ENCODE results near the gene PIANP.

PIANP gene

DNA sequence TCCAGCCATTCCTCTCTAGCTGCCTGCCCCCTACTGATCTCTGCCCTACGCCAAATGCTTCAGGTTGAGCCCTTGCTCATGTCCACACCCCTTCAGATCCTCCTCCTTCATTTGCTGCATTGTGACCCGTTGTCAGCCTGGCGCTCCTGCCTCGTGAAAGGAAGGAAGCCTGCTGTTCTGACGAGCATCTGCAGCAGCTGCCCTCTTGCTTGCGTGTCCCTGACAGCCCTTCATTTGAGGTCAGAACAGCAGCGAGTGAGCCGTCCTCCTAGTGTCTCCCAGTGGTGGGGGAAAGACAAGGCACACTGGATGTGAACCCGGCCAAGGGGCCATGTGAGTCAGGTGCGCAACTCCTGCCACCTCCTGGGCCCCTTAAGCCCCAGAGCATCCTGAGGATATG is 3.0 kb upstream of the PIANP start:
- no peak for DNase-seq (ENCODE audit: low read depth)

DNA sequence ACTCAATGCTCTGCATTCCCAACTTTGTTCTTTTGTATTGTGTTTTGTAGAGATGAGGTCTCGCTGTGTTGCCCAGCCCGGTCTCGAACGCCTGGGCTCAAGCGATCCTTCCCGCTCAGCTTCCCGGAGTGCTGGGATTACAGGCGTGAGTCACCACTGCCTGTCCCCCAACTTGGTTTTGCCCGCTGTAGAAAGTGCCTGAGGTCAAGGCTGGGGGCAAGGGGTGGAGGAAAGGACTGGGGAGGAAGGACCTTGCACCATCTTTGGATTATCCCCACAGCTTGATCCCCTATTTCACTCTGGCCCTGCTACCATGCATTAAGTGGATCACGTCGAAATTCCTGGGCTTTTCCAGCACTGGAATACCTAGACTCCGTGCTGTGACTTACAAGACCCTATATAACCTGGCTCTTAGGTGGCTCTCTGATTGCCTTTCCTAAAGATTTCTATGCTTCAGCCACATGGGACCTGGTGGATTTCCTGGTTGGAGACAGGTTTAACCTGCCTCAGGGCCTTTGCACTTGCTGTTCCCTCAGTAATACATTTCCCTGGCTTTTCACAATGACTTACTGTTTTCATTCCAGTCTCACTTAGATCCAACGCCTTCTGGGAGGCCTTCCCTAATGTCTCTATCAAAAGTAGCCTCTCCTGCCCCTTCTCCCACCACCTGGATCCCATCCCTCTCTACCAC is 608 bp upstream of the PIANP start:
- DNase-seq (ENCODE audit: low read depth) = no peak

DNA sequence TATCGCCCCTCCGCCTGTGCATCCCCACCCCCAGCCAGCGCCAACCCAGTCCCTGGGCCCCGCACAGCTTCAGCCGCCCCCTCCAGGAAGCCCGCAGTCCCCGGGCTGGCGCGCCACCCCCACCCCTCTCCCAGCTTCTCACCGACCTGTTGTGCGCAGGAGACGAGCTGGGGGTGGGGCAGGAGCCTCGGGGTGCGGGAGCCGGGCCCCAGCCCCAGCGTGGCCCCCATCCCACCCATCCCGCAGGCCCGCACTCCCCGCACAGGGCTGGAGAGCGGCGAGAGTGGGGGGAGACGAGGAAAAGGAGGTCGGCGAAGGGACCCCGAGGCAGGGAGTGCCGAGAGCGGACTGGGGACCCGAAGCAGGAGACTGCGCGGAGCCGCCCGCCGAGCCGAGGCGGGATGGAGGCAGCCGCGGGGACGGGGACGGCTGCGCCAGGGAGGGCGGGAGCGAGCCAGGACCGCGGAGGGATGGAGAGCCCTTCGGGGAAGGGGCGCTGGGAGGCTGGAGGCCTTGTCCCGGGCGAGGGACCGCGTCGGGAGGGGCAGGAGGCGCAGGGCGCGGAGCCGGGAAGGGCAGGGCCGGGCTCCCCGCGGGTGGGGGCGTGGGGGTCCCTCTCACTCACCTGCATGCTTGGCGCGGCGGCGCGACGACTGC is 498 bp downstream of the PIANP start:
- no peak for DNase-seq (ENCODE audit: low read depth)

DNA sequence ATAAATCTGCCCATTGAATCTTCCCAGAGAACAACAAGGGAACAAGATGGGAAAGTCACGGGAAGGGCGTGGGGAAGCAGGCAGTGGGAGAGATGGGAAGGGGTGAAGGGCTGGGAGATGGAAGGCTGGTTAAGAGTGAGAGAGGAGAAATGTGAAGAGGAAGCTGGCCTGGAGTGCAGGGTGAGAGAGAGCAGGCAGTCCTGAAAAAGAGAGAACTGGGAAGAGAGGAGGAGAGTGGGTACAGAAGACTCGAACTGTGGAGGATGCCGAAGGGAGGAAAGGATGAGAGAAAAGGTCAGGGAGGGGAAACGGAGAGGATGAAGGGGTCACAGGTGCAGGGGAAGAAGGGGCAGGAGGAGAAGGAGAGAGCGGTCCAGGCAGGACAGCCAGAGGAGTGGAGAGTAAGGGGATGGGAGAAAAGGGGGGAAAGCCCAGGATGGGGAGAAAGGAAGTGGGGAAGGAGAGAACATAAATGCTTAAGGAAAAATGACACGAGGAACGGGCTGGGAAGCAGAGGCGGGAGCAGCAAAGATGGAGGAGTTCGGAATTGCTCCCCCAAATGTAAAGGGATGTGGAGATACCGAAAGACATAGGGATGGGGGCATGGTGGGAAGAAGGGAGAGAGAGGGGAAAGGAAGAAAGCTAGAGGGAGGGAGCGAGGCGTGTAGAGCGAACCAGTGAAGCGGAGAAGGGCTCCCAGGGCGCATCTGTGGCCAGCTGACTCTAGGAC is 1.2 kb downstream of the PIANP start:
- DNase-seq (ENCODE audit: low read depth) = no peak

DNA sequence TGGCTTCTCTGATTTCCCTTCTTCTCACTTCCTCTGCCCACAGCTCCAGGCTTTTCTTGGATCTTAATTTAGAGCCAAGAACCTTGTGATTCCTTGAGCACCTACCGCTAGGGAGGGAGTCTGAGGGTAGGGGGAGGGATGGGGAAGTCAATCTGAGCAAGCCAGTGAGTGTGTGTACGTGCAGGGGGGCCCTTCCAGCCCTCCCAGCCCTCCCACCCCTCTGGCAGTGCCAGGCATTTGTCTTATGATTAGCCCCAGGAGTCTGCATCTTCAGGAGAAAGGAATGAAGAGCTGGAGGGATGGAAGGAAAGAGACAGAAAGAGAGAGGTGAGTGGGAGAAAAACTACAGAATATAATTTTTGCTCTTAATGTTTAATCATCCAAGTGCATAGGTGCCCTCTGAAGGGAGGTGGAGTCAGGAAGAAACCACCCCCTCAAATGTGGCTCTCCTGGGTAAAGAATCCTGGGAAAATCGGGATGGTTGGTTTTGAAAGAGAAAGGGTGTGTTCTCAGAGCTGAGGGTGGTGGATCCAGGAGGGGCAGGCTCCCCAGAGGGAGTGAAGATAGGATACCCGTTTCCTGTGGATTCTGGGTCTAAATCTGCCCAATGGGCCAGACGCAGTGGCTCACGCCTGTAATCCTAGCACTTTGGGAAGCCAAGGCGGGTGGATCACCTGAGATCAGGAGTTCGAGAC is 2.1 kb downstream of the PIANP start:
- DNase-seq (ENCODE audit: low read depth) = no peak

DNA sequence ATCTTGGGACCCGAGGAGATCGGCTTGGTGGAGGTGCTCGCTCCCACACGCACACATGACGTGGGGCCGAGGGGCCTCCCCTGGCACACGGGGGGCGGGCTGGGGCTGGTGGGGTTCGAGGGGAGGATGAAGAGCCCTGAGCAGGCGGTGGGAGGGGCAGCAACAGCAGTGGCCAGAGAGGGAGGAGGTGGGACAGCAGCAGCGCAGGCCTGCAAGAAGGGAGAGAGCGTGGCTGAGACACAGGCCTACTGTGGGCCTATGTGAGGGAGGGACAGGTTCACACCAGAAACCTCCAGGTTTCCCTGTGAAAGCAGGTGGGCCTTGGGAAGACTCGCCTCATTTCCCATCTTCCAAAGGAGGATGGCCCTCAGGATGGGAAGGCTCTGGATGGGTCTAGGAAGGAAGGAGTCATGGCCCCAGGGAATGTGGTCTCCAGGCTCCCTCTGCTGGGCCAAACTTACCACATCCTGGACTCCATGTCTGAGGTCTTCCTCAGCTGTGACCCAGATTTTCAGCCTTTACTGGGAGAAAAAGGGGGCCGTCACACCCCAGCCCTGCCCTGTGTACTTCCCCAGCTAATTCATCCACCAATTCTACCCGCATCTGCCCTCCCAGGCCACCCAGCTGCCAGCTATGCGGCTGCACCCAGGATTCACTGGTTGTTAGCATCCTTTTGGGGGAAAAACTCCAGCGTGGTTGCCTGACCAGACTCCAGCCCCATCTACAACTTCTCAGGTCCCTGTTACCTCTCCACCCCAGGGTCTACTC is 2.8 kb downstream of the PIANP start:
- DNase-seq (ENCODE audit: low read depth) = no peak

DNA sequence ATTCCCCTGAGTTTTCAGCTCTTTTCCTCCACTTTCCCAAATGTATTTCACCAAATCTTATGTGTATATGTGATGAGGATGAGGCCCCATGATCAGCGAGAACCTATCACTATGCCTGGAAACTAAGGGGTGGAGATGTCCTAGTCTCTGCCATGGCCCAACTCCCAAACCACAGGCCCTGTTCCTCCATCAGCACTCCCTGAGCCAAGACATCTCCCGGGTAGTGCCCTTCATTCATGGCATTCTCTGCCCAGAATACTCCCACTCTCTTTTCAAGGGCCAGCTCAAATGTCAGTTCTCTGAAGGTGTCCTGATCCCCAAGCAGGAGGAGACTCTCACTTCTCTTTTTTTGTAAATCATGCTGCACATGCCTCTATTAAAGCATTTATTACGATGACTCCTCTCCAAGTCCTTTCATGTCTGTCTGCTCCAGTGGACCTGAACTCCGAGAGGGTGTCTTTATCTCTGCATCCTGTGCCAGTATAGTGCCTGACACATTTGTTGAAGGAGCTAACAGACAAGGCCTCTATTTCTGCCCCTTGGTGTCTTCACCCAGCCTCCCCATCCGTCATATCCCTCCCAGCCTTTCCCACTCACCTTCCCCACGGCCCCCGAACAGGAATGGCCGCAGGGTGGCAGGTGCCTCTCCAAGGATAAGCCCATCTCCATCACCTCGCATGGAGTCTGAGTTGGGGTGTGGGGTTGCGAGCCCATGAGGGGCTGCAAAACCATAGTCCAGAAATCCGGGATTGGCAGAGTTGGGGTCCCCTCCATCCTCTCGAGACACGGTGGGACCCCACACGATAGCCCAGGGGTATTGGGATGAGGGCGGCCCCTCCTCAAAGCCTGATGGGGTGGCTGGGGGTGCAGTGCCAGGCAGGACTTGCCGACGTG is 3.7 kb downstream of the PIANP start:
- DNase-seq (ENCODE audit: low read depth) = no peak

DNA sequence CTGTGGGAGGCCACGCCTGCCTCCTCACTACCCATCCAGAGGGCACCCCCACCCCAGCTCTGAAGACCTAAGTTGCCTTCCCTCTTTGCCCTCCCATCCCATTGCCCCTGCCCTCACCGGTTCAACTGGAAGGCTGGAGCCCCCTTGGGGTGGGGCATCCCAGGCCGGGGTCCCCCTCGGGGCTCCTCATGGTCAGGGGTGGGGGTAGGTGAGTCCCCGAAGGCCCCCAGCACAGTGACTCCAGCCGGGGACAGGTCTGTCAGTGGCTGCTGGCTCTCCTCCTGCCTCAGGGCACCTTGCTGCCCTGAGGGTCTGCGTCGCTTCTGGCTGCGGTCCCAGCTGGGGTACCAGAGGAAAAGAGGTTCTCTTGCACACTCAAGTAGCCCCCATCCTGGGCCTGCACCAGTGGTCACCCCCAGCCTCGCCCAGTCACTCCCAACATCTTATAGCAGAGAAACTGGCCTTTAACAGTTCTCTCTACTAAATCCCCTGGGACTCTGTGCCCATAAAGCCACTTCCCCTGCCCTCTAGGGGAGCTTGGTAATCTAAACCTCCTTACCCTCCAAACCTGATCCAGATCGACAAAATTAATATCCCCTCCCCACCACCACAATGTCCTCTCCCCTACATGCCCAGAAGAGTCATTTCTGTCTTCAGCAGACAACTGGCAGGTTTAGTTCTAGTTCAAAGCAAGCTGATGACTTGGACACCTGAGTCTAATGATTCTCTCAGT is 5.1 kb downstream of the PIANP start:
- no peak for DNase-seq (ENCODE audit: low read depth)

DNA sequence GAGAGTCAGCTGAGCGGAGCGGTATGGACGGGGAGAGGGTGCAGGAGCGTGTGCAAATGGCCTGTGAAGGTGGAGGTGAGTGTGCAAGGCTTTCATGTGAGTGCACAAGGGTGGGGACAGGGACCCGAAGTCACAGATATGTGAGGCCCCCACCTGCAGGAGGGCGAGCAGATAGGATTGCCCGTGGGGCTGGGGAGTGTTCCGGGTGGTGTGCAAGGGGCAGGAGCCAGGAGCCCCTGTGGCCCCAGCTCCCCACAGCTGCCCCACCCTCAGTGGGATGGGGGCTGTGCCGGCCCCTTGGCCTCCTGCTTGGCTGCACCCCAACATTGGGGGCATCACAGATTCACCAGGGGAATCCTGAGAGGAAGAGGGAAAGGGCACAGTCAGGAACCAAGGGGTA is 5.9 kb downstream of the PIANP start:
- no peak for DNase-seq (ENCODE audit: low read depth)

DNA sequence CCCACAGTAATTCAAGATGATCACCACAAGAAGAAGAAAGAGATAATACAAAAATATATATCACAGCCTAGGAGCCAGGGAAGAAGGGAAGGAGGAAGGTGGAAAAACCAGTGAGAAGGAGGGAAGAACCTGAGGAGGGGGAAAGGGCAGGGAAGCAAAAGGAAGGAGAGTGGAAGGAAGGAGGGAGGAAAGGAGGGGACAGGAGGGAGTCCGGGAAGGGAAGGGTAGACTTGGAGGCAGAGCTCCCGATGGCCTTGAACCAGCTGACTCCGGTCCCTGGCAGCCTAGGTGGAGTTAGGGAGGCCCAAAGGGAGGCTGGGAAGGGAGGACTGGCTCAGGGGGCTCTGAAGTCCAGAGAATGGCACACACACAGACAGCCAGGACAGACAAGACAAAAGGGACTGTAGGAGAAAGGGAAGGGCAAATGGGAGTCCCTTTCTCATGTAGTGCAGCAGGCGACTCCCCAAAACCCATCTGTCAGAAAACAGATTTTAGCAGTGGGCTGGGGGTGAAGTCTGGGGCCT is 6.7 kb downstream of the PIANP start:
- no peak for DNase-seq (ENCODE audit: low read depth)

DNA sequence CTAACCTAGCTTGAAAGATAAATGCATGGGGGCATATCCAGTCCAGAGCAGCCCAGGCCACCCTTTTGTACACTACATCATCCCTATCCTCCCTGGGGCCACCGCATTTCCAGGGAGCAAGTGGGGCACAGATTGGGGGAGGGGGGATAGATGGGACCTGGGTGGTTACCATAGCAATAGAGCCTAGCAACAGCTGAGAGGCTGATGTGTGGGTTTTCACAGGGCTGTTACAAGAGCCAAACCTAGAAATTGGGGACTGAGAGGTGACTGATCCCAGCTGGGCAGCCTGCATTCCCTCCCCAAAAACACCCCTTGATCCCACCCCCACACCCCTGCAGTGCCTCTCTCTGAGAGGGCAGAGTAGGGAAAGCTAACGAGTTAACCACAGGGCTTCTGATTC is 7.7 kb downstream of the PIANP start:
- DNase-seq (ENCODE audit: low read depth) = no peak

DNA sequence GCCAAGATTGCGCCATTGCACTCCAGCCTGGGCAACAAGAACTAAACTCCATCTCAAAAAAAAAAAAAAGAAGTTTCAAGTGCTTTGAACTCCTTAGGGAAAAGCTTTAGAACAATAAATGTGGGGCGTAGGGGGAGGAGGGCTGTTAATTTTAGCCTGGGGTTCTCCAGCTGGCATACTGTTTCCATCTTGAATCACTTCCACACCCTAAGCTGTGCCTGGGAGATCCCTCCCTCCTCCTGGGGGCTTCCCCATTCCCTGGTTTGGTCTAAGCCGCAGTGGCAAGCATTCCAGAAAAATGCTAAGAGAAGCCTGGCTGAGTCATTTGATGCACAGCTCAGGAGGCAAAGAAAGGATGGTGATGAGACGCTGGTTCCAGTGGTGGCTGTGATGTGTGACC is 9.1 kb downstream of the PIANP start:
- DNase-seq (ENCODE audit: low read depth) = peak; percentile 50

DNA sequence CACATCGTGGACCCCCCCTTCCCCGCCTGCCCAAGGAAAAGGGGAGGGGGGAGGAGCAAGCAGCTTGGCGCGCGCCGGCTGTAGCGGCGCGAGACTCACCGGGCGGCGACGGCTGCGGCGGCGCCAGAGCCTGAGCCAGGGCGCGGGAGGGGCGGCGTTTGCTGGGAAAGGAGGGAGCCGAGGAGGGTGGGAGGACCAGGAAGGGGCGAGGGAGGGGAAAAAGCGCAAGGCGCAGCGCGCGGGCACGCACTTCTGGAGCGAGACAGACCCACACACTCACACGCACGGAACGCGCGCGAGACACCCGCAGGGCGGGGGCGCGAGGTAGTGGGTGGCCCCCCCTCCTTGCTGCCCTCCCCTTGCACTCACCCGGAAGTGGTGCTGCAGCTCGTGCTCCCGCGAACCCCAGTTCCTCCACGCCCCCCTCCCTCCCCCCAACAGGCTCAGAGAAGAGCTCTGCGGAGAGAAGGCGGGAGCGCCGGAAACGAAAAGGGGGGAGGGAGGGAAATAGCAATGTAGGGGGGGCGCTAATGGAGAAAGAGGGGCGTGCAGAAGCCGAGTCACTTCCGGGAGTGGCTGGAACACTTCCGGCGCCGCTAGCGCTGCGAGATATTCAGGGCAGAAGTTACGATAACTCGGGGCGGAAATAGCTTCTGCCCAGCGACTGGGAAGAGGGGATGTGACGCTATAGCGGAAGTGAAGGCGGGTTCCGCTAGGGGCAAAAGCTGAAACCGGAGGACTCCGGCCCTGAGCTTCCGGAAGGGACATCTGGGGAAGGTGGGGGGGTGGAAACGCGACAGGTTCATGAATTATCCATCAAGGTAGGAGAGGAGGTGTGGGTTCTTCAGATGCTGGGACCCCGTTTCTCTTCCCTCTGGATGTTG is 11.4 kb downstream of the PIANP start, which contains the start of gene ZNF384:
TSS of gene ZNF384 (minus strand) at position 377 of the 884 bp plus-strand sequence. CDS start 9,855 bp downstream, outside the sequence.
- peak; percentile 96 for DNase-seq (ENCODE audit: low read depth)

DNA sequence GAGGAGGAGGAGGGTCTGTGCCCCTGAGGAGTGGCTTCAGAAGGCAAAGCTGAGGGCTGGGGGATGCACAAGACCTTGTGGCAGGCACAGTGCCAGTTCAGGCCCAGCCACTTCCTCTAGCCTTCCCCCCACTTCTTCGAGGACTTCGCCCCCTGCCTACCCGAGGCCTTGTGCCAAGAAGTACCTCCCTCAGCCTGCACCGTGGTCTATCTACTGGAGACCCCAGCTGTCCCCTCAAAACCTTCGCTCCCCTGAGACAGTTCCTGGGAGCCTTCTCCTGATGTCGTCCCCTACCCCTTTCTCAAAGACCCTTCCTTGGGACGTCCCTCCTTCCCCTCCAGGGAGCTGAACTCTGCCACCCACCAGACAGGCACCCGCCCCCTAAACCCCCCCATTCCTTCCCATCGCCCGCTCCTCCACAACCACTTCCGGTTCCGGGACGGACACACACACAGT is 12.0 kb downstream of the PIANP start:
- no peak for DNase-seq (ENCODE audit: low read depth)

DNA sequence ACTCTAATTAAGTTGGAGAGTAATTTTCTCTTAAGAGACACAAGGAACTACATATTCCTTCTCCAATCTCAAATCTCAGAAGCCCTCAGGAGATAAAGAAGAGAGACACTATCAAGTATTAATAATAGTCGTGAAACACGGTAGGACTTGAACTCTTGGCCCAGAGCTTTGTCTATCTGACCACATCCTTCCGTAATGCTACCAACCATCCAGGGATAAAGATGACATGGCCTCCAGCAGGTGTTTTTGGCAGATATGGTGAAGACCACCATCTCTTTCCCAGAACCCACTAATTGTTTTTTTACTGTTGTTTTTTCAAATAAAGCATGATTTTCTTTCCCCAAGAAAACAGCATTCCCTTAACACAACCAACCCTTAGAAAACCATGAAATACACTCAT is 14.8 kb downstream of the PIANP start:
- no peak for DNase-seq (ENCODE audit: low read depth)

DNA sequence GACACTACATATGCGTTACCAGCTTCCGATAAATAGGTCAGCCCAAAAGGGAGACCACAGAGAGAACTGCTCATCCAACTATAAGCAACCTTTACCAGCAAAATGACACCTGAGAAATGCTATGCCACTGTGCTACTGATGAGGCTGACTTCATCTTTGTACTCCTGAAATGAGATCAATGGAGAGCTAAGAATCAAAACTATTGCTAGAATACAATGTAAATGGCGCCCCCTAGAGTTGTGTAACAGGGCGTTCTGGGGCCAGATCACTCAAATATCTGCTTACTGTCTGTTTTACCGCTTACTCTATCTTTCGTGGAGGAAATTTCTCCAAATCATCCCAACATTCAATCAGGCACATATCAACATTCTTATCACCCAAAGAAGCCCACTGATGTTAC is 16.0 kb downstream of the PIANP start:
- no peak for DNase-seq (ENCODE audit: low read depth)

DNA sequence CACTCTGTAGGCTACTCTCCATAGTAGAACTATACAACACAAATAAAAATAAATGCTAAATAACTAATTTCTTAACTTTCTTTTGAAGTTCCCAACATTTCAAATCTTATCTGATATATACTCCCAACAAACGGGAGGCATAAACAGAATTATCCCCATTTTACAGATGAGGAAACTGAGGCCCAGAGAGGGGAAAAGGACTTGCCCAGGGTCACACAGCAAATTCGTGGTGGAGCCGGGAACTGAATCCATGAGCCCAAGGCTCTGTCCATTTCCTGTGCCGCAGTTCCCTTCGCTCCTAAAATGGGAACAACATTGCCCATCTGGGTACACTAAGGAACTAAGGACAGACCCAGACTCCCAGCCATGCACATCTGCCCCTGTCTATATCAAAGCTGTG is 23.7 kb downstream of the PIANP start:
- no peak for DNase-seq (ENCODE audit: low read depth)

DNA sequence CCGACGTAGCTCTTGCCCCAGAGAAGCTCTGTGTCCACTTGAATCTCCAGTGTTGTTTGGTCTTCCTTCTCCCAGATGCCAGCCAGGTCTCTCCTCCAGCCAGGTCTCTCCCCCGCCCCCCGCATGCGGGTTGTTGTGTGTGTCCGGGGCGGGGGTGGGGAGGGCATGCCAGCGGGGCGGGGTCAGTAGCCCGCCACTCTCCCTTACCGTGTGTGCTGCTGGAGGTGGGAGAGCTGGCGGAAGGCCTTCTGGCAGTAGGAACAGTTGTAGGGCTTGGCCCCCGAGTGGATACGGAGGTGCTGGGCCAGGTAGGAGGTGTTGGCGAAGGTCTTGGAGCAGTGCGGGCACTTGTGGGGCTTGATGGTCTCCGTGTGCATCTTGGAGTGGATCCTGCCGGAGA is 28.5 kb downstream of the PIANP start:
- DNase-seq (ENCODE audit: low read depth) = no peak

Data from GM04503 (cell line).